ENCODE data around the gene ST14.

GRCh38 chr11:130157101-130157500, 2.5 kb upstream of the ST14 start:
- TF ChIP-seq EZH2phosphoT487 (IDR thresholded peaks at IDR 0.05; ENCODE audit: insufficient read depth, low read depth) (no peak), EZH2 (IDR thresholded peaks at IDR 0.05; ENCODE audit: insufficient read depth, poor library complexity, severe bottlenecking) (no peak)
